Caki2 (cell line): ENCODE measurements around the gene TPCN1. TPM values are rescaled to one million over a fixed set of nuclear protein-coding genes. Genes with fewer than 3 reads are reported as not detected.

Experiments
- DNase-seq: peaks from one replicate; pipeline ENCODE4 v3.0.0-alpha.2; 2015; ENCODE audit warnings: low read depth
- in situ Hi-C: cut with HindIII; loops from 2 replicates; pipeline ENCODE4 v1.10.0; 2016; ENCODE audit warnings: low sequenced_read_pairs, low pct_unique_long_range_greater_than_20kb, mixed read lengths
- total RNA-seq: library from RNA; depleted of rRNA; stranded (reverse); fragments of >200 nt; shearing (Covaris generic); gene quantifications from 2 replicates; pipeline ENCODE4 v1.2.3, GENCODE V29; 2014; ENCODE audit warnings: low replicate concordance

Gene TPCN1
- total RNA-seq, 1 experiment from 2014 or later, result 16.4 TPM

DNA sequence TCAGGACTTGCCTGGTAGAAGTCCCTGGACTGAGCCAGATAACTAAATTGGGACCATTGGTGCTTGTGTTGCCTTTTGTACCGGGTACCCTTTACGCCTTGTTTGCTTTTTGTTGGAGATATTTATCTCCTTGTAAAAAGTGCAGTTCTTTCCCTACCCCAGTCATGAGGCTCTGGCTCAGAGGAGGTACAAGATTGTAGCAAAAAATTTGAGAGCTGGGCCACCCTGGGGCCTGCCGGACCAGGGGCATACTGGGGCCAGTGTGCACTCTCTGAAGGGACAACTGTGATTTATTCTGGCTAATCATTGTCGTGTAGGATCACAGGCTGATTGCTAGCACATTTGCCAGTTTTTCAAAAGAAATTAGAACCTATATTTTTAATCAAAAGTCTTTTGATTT is 13.2 kb downstream of the TPCN1 start:
- in situ Hi-C loops, result no loop called here

DNA sequence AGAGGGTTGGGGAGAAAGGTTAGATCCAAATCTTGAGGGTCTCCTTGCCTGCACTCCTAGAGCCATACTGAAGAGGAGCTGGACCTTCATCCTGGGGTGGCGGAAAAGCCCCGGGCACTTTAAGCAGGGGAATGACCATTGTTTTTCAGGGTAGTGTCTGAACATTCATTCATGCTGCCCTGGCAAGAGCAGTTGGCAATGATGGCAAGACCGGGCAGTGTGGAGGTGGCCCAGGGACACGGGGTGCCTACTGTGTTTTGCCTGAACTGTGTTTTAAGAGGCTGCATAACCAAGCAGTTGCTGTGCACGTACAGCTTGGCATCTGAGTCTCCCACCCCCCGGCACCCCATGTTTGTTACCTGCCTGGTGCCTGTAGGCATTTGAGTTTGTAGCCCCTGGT is 14.7 kb downstream of the TPCN1 start:
- DNase-seq, result no peak
- in situ Hi-C loops, result no loop called here

More for the DNA sequence above, 13.2 kb downstream of the TPCN1 start:
- DNase-seq, result no peak

DNA sequence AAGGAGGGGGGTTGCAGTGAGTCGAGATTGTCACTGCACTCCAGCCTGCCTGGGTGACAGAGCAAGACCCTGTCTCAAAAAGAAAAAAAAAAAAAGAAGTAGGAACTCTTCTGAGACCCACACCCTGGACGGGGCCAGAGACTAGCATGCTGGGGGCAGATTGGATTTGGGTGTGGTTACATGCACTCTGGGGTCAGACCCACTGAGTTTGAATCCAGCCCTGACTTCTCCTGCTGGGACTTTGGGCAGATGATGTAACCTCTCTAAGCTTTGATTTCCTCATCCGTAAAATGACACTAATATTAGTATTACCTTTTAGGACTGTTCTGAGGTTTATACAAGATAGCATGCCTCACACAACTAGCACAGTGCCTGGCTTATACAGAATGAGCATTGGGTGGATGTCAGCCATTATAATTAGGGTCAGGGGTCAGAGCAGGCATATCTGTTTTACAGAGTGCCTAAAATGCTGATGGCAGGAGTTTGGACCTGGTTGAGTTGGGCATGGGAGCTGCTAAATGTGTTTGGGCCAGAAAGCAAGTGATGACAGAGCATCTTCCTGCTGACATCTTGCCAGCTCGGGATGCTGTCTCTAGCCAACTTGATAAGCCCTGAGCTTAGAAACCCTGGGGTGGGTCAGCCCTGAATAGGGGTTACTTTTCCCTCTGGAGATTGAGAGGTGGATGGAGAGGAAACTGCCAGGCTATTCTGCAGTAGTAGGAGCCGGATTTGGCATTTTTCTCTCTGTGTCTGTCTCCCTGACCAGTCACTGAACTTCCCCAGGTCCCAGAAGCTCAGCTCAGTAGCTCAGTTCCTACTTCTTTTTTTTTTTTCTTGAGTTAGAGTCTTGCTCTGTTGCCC is 15.5 kb downstream of the TPCN1 start:
- no peak for DNase-seq
- in situ Hi-C loops, result no loop called here

DNA sequence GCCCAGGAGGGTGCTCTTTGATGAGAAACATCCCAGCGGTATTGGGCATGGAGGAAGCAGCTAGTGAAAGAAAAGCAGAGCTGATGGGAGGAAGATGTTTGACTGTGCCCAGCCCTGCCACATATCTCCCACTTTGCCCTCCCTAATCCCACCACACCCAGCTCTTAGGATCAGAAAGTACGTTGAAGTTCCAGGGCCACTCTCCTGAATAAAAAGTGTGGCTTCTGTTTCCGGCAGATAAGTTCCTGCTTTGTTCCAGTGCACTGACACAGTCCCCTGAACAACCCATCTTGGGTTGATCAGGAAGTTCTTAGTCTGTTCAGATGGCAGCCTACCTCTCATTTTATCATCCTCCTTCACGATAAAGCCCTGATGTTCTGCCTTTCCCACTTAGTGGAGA is 16.5 kb downstream of the TPCN1 start:
- DNase-seq, result no peak
- in situ Hi-C loops, result no loop called here

DNA sequence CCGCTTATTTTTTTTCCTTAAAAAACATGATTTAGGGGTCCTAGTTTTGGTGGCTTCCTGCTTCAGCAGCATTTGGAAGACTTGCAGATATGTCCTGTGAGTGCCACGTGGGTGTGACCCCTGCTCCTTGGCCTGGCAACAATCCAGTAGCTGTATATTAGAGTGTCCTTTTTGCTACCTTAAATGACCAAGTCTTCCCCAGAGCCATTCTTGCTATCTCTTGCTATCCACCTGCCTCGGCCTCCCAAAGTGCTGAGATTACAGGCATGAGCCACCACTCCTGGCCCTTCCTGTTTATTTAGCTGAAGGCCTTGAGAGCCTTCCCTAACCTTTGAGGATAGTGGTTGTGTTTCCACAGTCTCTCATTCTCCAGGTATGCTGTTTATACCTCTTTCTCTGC is 17.0 kb downstream of the TPCN1 start:
- in situ Hi-C loops, result no loop called here
- no peak for DNase-seq

DNA sequence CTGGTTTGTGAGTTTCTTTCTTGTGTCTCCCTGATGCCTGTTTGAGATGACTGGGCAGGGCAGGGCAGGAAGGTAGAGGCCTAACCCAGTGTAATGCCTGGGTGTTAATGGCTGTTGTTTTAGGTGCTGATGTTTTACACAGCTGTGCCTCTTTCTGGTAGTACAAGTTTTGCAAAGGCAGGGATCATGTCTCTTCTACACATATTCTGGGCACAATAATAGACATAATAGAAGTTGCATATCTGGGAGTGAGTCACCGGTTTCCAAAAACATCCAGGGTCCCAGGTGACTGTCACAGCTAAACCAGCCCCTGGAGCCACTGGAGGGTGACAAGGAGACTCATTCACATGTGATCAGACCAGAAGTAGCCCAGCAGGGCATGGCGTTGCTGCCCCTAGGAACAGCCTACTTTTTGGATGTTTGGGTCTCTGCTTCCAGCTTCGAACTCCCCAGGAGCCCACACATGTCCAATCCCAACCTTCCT is 18.1 kb downstream of the TPCN1 start:
- peak; percentile 54 for DNase-seq
- in situ Hi-C loops, result no loop called here

DNA sequence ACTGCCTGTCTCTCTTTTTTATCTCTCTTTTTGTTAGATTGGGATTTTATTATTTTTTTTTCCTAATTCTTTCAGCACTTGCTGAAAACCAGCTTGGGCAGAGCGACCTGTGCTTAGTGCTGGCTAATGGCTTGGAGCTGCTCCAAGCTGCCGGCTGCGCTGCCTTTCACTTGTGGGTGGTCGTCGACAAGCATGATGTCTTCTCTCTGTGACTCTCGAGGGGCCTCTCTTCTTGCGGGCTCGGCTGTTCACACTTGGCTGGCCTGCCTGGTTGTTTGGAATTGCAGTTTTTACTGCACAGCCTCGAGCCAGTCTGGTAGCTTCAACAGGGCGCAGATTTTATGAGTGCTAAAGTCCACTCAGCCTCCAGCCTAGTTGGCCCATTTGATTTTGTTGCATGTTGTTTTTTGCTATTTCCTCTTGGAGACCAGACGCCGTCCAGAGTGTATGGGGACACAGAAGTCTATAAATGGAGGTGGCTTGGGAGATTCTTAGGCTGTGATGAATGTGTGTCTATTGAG is 18.6 kb downstream of the TPCN1 start:
- peak; percentile 26 for DNase-seq
- in situ Hi-C loops, result no loop called here

DNA sequence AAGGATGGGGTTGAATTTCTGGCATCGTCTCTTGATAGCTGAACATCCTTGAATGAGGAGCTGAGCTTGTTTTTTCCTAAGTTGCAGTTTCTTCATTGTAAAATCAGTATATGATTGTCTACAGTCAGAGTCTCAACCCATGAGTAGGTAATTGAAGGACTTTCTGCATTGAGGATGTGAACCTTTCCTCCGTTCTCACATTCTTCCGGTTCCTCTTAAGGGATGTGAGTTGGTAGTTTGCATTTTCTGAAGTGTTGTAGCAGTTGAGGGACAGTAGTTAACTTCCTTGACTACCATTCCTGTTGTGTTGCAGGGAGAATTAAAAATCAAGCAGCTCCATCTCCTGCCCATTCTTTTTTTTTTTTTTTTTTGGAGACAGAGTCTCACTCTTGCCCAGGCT is 19.1 kb downstream of the TPCN1 start:
- in situ Hi-C loops, result no loop called here
- no peak for DNase-seq

DNA sequence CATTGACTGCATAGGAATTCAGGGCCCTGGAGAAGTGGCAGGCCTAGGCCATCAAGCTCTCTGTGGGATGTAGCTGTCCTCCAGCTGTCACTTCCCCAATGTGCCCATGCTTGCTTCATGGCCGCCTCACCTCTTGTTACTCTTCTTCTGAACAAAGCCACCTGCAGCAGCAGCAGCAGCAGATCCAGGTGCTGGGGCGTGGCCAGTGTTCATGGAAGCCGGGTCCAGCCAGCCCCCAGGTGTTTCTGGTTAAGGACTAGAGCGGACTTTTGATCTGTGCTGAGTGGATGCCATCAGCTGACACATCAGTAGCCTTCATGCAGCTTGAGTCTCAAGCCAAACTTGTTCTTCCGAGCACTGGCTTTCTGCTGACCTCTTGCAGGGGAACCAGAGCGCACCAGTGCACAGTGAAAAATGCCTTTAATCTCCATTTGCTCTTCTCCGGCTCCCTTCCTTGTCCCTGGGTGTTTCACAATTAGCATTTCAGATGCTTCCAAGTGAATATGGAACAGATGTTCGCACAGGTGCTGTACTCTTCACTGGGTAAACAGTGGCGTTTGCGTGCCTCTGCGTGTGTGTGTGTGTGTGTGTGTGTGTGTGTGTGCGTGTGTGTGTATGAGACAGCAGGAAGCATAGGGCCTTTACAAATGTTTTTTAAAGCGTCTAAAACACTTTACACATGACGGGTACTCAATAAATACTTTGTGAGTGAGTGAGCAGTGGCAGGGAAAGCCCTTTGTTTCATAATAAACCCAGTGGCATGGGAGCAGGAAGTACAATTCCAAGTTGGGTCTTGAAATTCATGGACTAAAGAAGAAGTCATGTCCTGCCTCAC is 20.1 kb downstream of the TPCN1 start:
- DNase-seq, result peak; percentile 88
- in situ Hi-C loops, result no loop called here

DNA sequence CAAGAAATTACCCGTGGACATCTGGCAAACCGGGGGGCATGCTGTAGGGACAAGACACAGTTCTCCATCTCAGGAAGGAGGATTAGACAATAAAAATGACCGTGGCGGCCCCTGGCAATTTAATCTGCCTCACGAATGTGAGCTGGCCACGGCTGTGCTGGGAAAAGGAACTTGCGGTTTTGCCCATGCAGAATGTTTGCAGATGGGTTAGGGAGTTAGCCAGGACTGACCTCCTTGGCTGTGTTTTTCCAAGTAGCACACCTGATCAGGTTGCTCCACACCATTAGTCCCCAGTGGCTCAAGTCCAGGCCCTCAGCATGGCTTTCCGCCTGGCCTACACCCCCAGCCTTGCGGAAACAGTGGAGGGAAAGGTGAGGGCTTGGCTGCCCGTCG is 20.8 kb downstream of the TPCN1 start:
- in situ Hi-C loops, result no loop called here
- DNase-seq, result peak; percentile 88

DNA sequence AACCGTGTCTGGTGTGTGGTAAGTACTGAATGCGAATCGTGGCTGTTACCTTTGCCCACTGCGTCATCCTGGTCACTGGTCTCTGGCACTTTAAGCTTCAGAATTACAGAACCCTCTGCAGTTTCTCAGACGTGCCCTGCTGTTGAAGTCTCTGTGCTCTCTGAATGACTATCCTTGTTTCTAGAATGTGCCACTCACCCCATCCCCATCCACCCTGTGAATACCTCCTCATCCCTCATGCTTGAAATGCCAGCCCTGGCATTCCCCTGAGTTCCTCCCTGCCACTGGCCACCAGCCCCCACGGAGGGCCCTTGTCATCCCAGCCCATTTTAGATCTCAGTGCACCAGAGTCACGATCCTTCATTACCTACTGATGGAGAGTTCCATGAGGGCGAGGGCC is 21.3 kb downstream of the TPCN1 start:
- no peak for DNase-seq
- in situ Hi-C loops, result no loop called here

DNA sequence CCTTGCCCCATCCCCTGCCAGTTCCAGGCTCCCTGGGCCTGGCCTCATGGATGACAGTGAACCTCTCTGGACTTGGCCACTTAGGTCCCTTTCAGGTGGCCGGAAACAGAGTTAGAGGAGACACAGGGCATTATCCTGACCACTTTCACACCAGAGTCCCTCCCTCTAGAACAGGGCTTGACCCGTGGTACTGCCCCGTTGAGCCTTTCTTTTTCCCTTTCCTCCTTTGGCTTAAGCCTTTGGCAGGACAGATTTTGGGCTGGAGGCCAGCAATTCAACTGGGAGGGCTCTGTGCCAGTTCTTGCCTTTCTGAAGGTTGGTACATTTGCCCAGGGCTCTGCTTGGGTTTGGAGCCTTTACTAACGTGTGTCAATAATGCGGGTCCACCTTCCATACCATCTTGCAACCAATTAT is 22.8 kb downstream of the TPCN1 start:
- in situ Hi-C loops, result no loop called here
- no peak for DNase-seq

DNA sequence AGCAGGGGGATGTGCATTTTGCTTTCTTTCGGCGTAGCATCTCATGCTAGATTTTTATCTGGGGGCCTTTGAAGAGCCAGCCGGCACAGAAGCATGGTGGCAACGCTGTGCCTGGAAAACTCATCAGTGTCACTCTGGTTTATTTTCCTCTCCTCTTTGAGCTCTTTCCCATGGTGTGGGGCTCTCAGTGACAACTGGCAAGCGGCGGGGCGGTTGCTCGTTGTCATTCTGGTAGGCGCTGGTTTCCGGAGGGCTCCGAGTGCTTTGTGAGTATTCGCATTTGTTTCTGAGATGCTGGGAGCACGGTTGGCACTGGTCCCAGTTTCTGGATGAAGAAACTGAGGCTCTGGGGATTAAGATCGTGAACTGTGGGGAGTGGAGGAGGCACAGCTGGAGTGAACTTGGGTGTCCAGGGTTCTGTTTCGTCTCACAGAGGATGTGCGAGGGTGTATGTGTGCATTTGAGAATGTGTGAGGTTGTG is 23.3 kb downstream of the TPCN1 start:
- in situ Hi-C loops, result no loop called here

DNA sequence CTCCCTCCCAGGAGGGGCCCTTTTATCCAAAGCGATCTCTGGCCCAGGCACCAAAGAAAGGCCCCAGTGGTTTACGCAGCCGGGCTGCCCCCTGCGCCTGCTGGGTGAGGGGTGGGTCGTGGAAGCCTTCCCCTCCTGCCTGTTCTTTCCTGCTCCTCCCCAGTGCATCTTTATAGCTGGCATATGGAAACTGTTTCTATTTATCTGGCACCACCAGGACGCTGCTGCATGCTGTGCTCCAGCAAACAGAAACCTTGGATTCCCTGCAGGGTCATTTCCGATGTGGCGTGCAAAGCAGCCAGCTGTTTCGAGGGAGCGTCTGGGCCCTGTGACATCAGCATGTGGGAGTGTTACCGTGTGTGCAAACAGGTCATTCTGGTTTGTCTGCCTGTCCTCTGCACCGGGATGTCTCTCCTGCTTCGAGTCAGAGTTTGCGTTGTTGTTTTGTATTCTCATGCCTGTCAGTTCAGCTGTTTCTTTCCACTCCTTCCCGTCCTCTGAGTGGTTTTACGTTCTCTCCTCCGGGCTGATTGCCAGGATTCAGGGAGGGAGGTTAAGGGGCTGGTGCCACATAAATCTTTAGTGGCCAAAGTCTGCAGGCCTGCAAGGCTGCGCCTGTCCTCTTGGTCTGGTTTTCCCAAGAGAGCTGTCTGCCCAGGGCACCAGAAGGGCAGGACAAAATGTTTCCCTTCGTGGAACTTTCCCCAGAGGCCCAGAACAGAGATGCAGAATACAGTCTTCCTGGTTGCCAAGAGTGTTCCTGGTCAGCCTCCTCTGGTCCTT is 24.6 kb downstream of the TPCN1 start:
- in situ Hi-C loops, result no loop called here
- peak; percentile 78 for DNase-seq

More for the DNA sequence above, 23.3 kb downstream of the TPCN1 start:
- no peak for DNase-seq

DNA sequence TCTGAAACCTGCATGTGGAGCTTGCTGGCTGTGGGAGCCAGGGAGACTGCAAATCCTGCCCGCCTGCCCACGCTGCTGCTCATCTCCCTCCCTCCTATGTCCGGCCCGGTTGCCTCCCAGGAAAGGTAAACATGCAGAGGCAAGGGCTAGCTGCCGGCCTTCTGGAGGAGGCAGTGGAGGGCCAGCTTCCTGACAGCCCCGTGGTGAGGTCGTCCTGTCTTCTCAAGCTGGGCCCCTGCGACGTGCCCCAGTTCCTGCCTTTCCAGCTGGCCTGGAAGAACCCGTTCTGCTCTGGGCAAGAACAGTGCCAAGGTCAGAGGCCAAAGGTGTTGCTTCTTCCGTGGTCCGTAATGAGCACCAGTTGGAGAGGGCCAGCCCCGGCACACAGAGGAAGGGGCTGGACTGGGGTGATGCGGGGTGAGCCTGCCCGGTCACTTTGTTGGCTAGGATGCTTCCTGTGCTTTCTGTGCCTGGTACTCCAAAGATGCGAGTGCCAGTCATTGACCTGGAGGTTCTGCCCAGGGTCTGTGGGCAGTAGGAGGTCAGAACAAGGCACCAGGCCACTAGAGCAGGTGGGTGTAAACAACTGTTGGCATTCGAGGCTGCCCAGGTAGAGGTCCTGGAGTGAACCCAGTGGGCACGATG is 25.3 kb downstream of the TPCN1 start:
- no peak for DNase-seq

DNA sequence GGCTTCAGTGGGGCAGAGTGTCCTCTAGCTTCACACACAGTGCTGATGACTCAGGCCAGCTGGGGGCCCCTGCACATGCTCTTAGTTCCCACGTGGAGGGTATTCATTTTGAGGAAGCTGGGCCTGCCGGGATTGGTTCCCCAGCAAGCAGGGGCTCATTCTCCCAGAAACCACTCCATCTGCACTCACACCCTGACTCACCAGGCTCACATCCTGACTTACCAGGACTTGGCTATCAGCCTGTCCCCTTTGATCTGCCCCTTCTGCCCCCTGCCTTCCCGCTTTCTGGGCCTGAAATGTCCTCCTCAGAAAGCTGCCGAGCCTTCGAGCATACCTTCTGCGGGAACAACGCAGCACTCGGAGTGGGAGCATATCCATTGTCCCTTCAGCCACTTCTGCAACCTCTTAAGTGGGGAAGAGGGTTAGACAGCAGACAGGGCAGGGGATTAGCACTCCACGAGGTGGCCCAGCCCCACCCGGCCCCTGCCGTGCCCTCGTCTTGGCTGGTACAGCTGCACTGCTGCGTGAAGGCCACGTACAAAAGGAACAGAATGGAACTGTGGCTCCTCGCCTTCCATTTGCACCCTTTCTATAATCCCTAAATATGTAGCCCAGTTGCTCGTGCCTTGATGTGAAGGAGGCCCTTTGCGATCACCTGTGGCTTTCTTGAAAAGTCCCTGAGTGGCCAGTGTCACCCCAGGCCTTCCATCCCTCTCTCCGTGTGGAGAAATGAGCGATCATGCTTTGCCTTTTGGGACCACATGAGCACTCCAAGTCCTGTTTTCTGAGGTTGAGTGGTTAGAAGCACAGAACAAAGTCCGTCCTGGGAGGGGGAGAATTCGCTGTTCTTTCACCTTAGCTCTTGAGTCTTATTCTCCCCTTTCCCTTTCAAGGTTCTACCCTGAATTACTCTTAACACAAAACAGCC is 26.1 kb downstream of the TPCN1 start:
- in situ Hi-C loops, result no loop called here
- DNase-seq, result no peak

More for the DNA sequence above, 25.3 kb downstream of the TPCN1 start:
- in situ Hi-C loops, result no loop called here
